ENCODE measurements around the gene PSD4. TPM values are rescaled to one million over a fixed set of nuclear protein-coding genes. Genes with fewer than 3 reads are reported as not detected.

The PSD4 gene
- total and polyA plus RNA-seq, 10 of the 15 experiments (the other 5 are each of a cell fraction or from before 2014, with no cell fraction given), result 0.68 to 114 (median 35.1) TPM

DNA sequence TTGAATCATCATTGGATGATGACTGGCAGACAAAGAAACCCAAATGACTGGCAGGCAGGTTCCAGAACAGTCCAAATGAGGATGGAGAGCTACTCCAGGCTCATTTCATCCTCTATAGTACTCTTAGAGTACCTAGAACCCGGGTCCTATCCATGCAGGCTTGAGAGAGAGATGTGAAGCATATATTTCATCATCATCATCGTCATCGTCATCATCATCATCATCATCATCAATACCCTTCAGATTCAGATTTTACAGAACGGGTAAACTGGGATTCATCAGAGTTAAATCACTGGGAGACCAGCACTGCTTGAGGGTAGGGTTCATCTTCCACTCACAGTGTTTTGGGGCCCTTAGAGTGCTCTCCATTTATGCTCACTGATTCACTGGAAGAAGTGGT lies 52.7 kb downstream of the PSD4 start:
- H3K9me3 ChIP-seq (replicated peaks; ENCODE audit: control insufficient read depth, insufficient read depth, low read length), result no peaks in the 10 kb centered on the region
- in situ Hi-C loops (cut with MboI) (no loop called here), intact Hi-C loops (cut with micrococcal nuclease; ENCODE audit: unreplicated experiment) (no loop called here)
- ChIA-PET RAD21 (ENCODE audit: unreplicated experiment) (no interaction called here), SMC1A (ENCODE audit: uncharacterized antibody, unreplicated experiment) (no interaction called here), CTCF (interaction anchor here (0.9 to 1.4 kb wide), 2 partner anchors 22 to 146 kb away, joined by 3 to 7 read pairs; no protein-coding TSS in a partner anchor), POLR2A (no interaction called here)
- DNase-seq (ENCODE audit: low read depth, low spot score) (no peak), ATAC-seq (no peak), FAIRE-seq (no peak)
- H3K9ac ChIP-seq (ENCODE audit: control insufficient read depth, insufficient read depth, low read length), result no peak overlapping the region
- H3K27me3 ChIP-seq (replicated peaks in 1 of 2; ENCODE audit: control insufficient read depth in 2 of 2, insufficient read depth in 2 of 2, low read length in 1 of 2), result no peaks in the 10 kb centered on the region; a peak in 2 of 4 replicates
- no peak overlapping the region for H2AFZ ChIP-seq (ENCODE audit: control insufficient read depth, low read depth, low read length)
- no peaks in the 10 kb centered on the region for H3K4me1 ChIP-seq (ENCODE audit: control insufficient read depth, insufficient read depth, low read length)
- TF ChIP-seq, protein P1, sequence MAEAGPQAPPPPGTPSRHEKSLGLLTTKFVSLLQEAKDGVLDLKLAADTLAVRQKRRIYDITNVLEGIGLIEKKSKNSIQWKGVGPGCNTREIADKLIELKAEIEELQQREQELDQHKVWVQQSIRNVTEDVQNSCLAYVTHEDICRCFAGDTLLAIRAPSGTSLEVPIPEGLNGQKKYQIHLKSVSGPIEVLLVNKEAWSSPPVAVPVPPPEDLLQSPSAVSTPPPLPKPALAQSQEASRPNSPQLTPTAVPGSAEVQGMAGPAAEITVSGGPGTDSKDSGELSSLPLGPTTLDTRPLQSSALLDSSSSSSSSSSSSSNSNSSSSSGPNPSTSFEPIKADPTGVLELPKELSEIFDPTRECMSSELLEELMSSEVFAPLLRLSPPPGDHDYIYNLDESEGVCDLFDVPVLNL (IDR thresholded peaks at IDR 0.05; ENCODE audit: low read depth, low read length), result no peak
- TF ChIP-seq MTA3 (IDR thresholded peaks at IDR 0.05; ENCODE audit: borderline replicate concordance, low read length), result no peak
- no peak for TF ChIP-seq NR2F1 (conservative IDR thresholded peaks at IDR 0.05)
- no peaks in the 10 kb centered on the region for H3K36me3 ChIP-seq (ENCODE audit: control insufficient read depth in 2 of 2, insufficient read depth in 2 of 2, low read length in 1 of 2)
- 37% methylated on average over 4 of the region's 4 CpGs for WGBS (ENCODE audit: insufficient coverage, insufficient replicate concordance, low lambda C conversion rate, missing lambda C conversion rate)
- no peak overlapping the region for H3K4me3 ChIP-seq
- H4K20me1 ChIP-seq (ENCODE audit: control insufficient read depth, insufficient read depth), result no peaks in the 10 kb centered on the region
- H3K4me2 ChIP-seq (ENCODE audit: control insufficient read depth, insufficient read depth), result no peak overlapping the region
- no peaks in the 10 kb centered on the region for H3K79me2 ChIP-seq (ENCODE audit: control insufficient read depth, insufficient read depth, low read length)
- H3K27ac ChIP-seq (ENCODE audit: control insufficient read depth, insufficient read depth), result no peak overlapping the region
- no TSS peak for BruUV-seq (replicated peaks)

DNA sequence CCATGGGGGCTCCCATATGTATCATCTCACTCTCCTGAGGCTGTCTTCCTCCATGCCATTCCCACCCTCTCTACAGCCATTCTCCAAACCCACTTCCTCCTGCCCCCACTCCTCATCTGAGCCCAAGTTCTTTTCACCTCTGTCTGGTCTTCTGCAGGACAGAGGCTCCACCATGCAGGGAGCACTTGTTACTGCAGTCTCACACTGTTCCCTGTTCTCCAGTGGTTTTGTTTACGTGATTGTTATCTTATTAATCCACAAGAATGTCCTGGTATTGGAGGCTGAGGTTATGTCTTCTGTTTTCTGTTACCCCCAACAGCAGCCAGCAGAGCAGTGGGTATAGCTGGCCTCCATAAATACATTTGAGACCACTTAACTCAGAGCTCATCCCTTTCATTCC lies 53.5 kb downstream of the PSD4 start:
- ChIA-PET POLR2A (no interaction called here), RAD21 (ENCODE audit: unreplicated experiment) (no interaction called here), CTCF (interaction anchor here (1.3 to 1.4 kb wide), 2 partner anchors 23 to 89 kb away, joined by 7 to 8 read pairs; no protein-coding TSS in a partner anchor), SMC1A (ENCODE audit: uncharacterized antibody, unreplicated experiment) (interaction anchor here (1.2 kb wide), 1 partner anchor 24 kb away, joined by 3 read pairs; no protein-coding TSS in a partner anchor)
- H3K27ac ChIP-seq (ENCODE audit: control insufficient read depth, insufficient read depth), result no peak overlapping the region
- BruUV-seq (replicated peaks), result no TSS peak
- no peak overlapping the region for H3K4me3 ChIP-seq
- H3K4me2 ChIP-seq (ENCODE audit: control insufficient read depth, insufficient read depth), result no peak overlapping the region
- H3K27me3 ChIP-seq (replicated peaks in 1 of 2; ENCODE audit: control insufficient read depth in 2 of 2, insufficient read depth in 2 of 2, low read length in 1 of 2), result no peaks in the 10 kb centered on the region; a peak in 3 of 4 replicates
- DNase-seq (ENCODE audit: low read depth, low spot score) (no peak), FAIRE-seq (no peak), ATAC-seq (no peak)
- H3K4me1 ChIP-seq (ENCODE audit: control insufficient read depth, insufficient read depth, low read length), result no peaks in the 10 kb centered on the region
- H3K9ac ChIP-seq (ENCODE audit: control insufficient read depth, insufficient read depth, low read length), result no peak overlapping the region
- no peaks in the 10 kb centered on the region for H3K36me3 ChIP-seq (ENCODE audit: control insufficient read depth in 2 of 2, insufficient read depth in 2 of 2, low read length in 1 of 2)
- no peaks in the 10 kb centered on the region for H3K79me2 ChIP-seq (ENCODE audit: control insufficient read depth, insufficient read depth, low read length)
- WGBS (ENCODE audit: insufficient coverage, insufficient replicate concordance, low lambda C conversion rate, missing lambda C conversion rate), result 50% methylated on average over 1 of the region's 1 CpG
- no peaks in the 10 kb centered on the region for H4K20me1 ChIP-seq (ENCODE audit: control insufficient read depth, insufficient read depth)
- H2AFZ ChIP-seq (ENCODE audit: control insufficient read depth, low read depth, low read length), result no peak overlapping the region
- intact Hi-C loops (cut with micrococcal nuclease; ENCODE audit: unreplicated experiment), result no loop called here
- TF ChIP-seq RAD21 (IDR thresholded peaks at IDR 0.05; ENCODE audit: insufficient read depth, low read depth, low read length) (0 out of 2 replicates have a peak, but pooled peaks have one; percentile 18), KAT2A (conservative IDR thresholded peaks at IDR 0.05; ENCODE audit: control insufficient read depth, low read depth, low read length) (no peak)
- H3K9me3 ChIP-seq (replicated peaks; ENCODE audit: control insufficient read depth, insufficient read depth, low read length), result no peaks in the 10 kb centered on the region
- in situ Hi-C loops (cut with MboI), result no loop called here

Data from GM12878 (cell line).